ENCODE results near the gene GP9. TPM values are rescaled to one million over a fixed set of nuclear protein-coding genes. Genes with fewer than 3 reads are reported as not detected.

The GP9 gene
- total and polyA plus RNA-seq, 2 experiments from 2014 or later = not detected

GRCh38 chr3:129095285-129095684 lies 34.7 kb downstream of the GP9 start:
- no peak for DNase-seq (ENCODE audit: low spot score)

GRCh38 chr3:129100274-129100673 lies 39.7 kb downstream of the GP9 start:
- H3K79me2 ChIP-seq = peaks cover 86% of the 10 kb centered on the region
- no peaks in the 10 kb centered on the region for H3K36me3 ChIP-seq (replicated peaks; ENCODE audit: insufficient read depth, low read depth)
- 76% methylated on average over 1 of the region's 1 CpG for WGBS (ENCODE audit: low lambda C conversion rate, missing lambda C conversion rate)
- TF ChIP-seq CTCF (IDR thresholded peaks at IDR 0.05; ENCODE audit: poor library complexity) (no peak), EZH2 (IDR thresholded peaks at IDR 0.05; ENCODE audit: borderline replicate concordance) (no peak), EZH2phosphoT487 (IDR thresholded peaks at IDR 0.05; ENCODE audit: low read depth, severe bottlenecking, unreplicated experiment) (no peak)
- no peaks in the 10 kb centered on the region for H3K27me3 ChIP-seq
- peaks cover 52% of the 10 kb centered on the region for H4K20me1 ChIP-seq (ENCODE audit: insufficient read depth, poor library complexity, severe bottlenecking)
- no peak overlapping the region for H3K4me3 ChIP-seq
- no peaks in the 10 kb centered on the region for H3K9me2 ChIP-seq (replicated peaks; ENCODE audit: insufficient read depth)
- H2AFZ ChIP-seq = no peak overlapping the region
- no peak overlapping the region for H3K4me2 ChIP-seq
- no peak for DNase-seq (ENCODE audit: low spot score)
- no peaks in the 10 kb centered on the region for H3K4me1 ChIP-seq (ENCODE audit: insufficient read depth)
- H3K27ac ChIP-seq = no peak overlapping the region
- no peaks in the 10 kb centered on the region for H3K9me3 ChIP-seq (ENCODE audit: low read depth)

More at GRCh38 chr3:129095285-129095684, 34.7 kb downstream of the GP9 start:
- TF ChIP-seq EZH2phosphoT487 (IDR thresholded peaks at IDR 0.05; ENCODE audit: low read depth, severe bottlenecking, unreplicated experiment) (no peak), EZH2 (IDR thresholded peaks at IDR 0.05; ENCODE audit: borderline replicate concordance) (no peak), CTCF (IDR thresholded peaks at IDR 0.05; ENCODE audit: poor library complexity) (no peak)
- no peaks in the 10 kb centered on the region for H3K9me3 ChIP-seq (ENCODE audit: low read depth)
- no peak overlapping the region for H2AFZ ChIP-seq
- H3K4me1 ChIP-seq (ENCODE audit: insufficient read depth) = no peaks in the 10 kb centered on the region
- H3K9me2 ChIP-seq (replicated peaks; ENCODE audit: insufficient read depth) = no peaks in the 10 kb centered on the region
- no peak overlapping the region for H3K27ac ChIP-seq
- no peaks in the 10 kb centered on the region for H3K36me3 ChIP-seq (replicated peaks; ENCODE audit: insufficient read depth, low read depth)
- H3K79me2 ChIP-seq = peaks cover 45% of the 10 kb centered on the region
- H3K4me3 ChIP-seq = no peak overlapping the region
- 92% methylated on average over 10 of the region's 10 CpGs for WGBS (ENCODE audit: low lambda C conversion rate, missing lambda C conversion rate)
- peaks cover 20% of the 10 kb centered on the region for H4K20me1 ChIP-seq (ENCODE audit: insufficient read depth, poor library complexity, severe bottlenecking)
- no peaks in the 10 kb centered on the region for H3K27me3 ChIP-seq
- no peak overlapping the region for H3K4me2 ChIP-seq

GRCh38 chr3:129101370-129102138 lies 41.0 kb downstream of the GP9 start:
- H3K4me2 ChIP-seq = no peak overlapping the region
- no peak overlapping the region for H2AFZ ChIP-seq
- WGBS (ENCODE audit: low lambda C conversion rate, missing lambda C conversion rate) = 85% methylated on average over 12 of the region's 12 CpGs
- no peaks in the 10 kb centered on the region for H3K4me1 ChIP-seq (ENCODE audit: insufficient read depth)
- no peaks in the 10 kb centered on the region for H3K27me3 ChIP-seq
- H3K9me3 ChIP-seq (ENCODE audit: low read depth) = no peaks in the 10 kb centered on the region
- peaks cover 90% of the 10 kb centered on the region for H3K79me2 ChIP-seq
- H3K4me3 ChIP-seq = no peak overlapping the region
- no peaks in the 10 kb centered on the region for H3K36me3 ChIP-seq (replicated peaks; ENCODE audit: insufficient read depth, low read depth)
- DNase-seq (ENCODE audit: low spot score) = no peak
- H4K20me1 ChIP-seq (ENCODE audit: insufficient read depth, poor library complexity, severe bottlenecking) = peaks cover 53% of the 10 kb centered on the region
- no peak for TF ChIP-seq CTCF (IDR thresholded peaks at IDR 0.05; ENCODE audit: poor library complexity)
- no peak for TF ChIP-seq EZH2phosphoT487 (IDR thresholded peaks at IDR 0.05; ENCODE audit: low read depth, severe bottlenecking, unreplicated experiment)
- TF ChIP-seq EZH2 (IDR thresholded peaks at IDR 0.05; ENCODE audit: borderline replicate concordance) = no peak
- H3K9me2 ChIP-seq (replicated peaks; ENCODE audit: insufficient read depth) = no peaks in the 10 kb centered on the region
- H3K27ac ChIP-seq = no peak overlapping the region
